PC-9 (cell line): Measurements from ENCODE around the gene CWH43. TPM values are rescaled to one million over a fixed set of nuclear protein-coding genes. Genes with fewer than 3 reads are reported as not detected.

Source experiments
- BruUV-seq: library from RNA; stranded (reverse); fragments of 400-500 nt; replicated peaks from 2 replicates; lab custom pipeline; 2021; lab: Mats Ljungman, UMichigan
- CTCF ChIA-PET: fragments of 300-600 bp; sonication (Branson Sonifier 250); formaldehyde crosslinking; loops from one replicate; lab custom pipeline; 2022; ENCODE audit warnings: antibody characterized with exemption; lab: Charles Lee
- POLR2A ChIA-PET: fragments of 300-600 bp; sonication (Branson Sonifier 250); formaldehyde crosslinking; loops from one replicate; lab custom pipeline; 2022; ENCODE audit warnings: antibody characterized with exemption; ENCODE audit not compliant: unreplicated experiment; lab: Charles Lee
- DNase-seq, 2 experiments: peaks; one replicate each; pipeline versions ENCODE4 v3.0.0 to v3.0.0-alpha.2; 2015 to 2022; ENCODE audit warnings: mixed read lengths in 1 of 2
- H2AFZ ChIP-seq: fragments of 200-600 bp; sonication (generic); 2 replicates; pipeline ENCODE4 v1.8.1; 2017; ENCODE audit warnings: antibody characterized with exemption
- H3F3A ChIP-seq: fragments of 200-600 bp; sonication (generic); 2 replicates; pipeline ENCODE4 v1.8.1; 2017; ENCODE audit warnings: antibody characterized with exemption, mild to moderate bottlenecking, low read depth; ENCODE audit not compliant: insufficient read depth
- H3K27ac ChIP-seq: fragments of 200-600 bp; sonication (generic); 2 replicates; pipeline ENCODE4 v1.6.1; 2016; ENCODE audit warnings: mixed run types
- H3K27me3 ChIP-seq: fragments of 200-600 bp; sonication (generic); 2 replicates; pipeline ENCODE4 v1.6.1; 2016; ENCODE audit warnings: low read depth, mixed run types; ENCODE audit not compliant: insufficient read depth
- H3K36me3 ChIP-seq: fragments of 200-600 bp; sonication (generic); 2 replicates; pipeline ENCODE4 v1.6.1; 2016; ENCODE audit warnings: low read depth, mixed run types
- H3K4me1 ChIP-seq: fragments of 200-600 bp; sonication (generic); replicated peaks from 2 replicates; pipeline ENCODE4 v1.6.1; 2016; ENCODE audit warnings: mixed run types; ENCODE audit not compliant: insufficient read depth
- H3K4me2 ChIP-seq: fragments of 200-600 bp; sonication (generic); 2 replicates; pipeline ENCODE4 v1.6.1; 2017; ENCODE audit warnings: mixed run types
- H3K4me3 ChIP-seq: fragments of 200-600 bp; sonication (generic); 2 replicates; pipeline ENCODE4 v1.6.1; 2016; ENCODE audit warnings: mixed run types
- H3K79me2 ChIP-seq: fragments of 200-600 bp; sonication (generic); 2 replicates; pipeline ENCODE4 v1.6.1; 2017; ENCODE audit warnings: low read depth, mixed run types
- H3K9me2 ChIP-seq: fragments of 200-600 bp; sonication (generic); 2 replicates; pipeline ENCODE4 v1.8.1; 2017; ENCODE audit warnings: mild to moderate bottlenecking; ENCODE audit not compliant: insufficient read depth
- H3K9me3 ChIP-seq: fragments of 200-600 bp; sonication (generic); 2 replicates; pipeline ENCODE4 v1.8.1; 2016; ENCODE audit warnings: low read depth; ENCODE audit not compliant: insufficient read depth
- H4K20me1 ChIP-seq: fragments of 200-600 bp; sonication (generic); 2 replicates; pipeline ENCODE4 v1.8.1; 2017; ENCODE audit not compliant: insufficient read depth
- CTCF ChIP-seq: fragments of 200-600 bp; sonication (generic); conservative IDR thresholded peaks from 2 replicates; pipeline ENCODE4 v1.6.1; 2017; ENCODE audit warnings: mixed run types, antibody characterized with exemption, mild to moderate bottlenecking, moderate library complexity
- EZH2 ChIP-seq: fragments of 200-600 bp; sonication (generic); IDR thresholded peaks from 2 replicates; pipeline ENCODE4 v1.8.0; 2017; ENCODE audit warnings: antibody characterized with exemption, low read depth
- intact Hi-C: fragments of 100-400 bp; cut with micrococcal nuclease; formaldehyde crosslinking; loops from one replicate; pipeline ENCODE4 v1.10.0; 2022; ENCODE audit not compliant: unreplicated experiment
- total RNA-seq: library from RNA; stranded (reverse); gene quantifications from 2 replicates; pipeline ENCODE4 v1.2.3, GENCODE V29; 2021

The CWH43 gene
- total RNA-seq, 1 experiment from 2014 or later: not detected

GRCh38 chr4:49036528-49036927 is 50.5 kb downstream of the CWH43 start:
- no peaks in the 10 kb centered on the region for H4K20me1 ChIP-seq
- H3K79me2 ChIP-seq: no peaks in the 10 kb centered on the region
- intact Hi-C loops: no loop called here
- H2AFZ ChIP-seq: no peak overlapping the region
- H3K4me2 ChIP-seq: no peak overlapping the region
- no peaks in the 10 kb centered on the region for H3F3A ChIP-seq
- H3K36me3 ChIP-seq: no peaks in the 10 kb centered on the region
- ChIA-PET POLR2A (no interaction called here), CTCF (no interaction called here)
- H3K9me2 ChIP-seq: no peaks in the 10 kb centered on the region
- no peaks in the 10 kb centered on the region for H3K9me3 ChIP-seq
- no TSS peak for BruUV-seq
- TF ChIP-seq EZH2: no peak
- TF ChIP-seq CTCF: no peak
- H3K27ac ChIP-seq: no peak overlapping the region
- no peak for DNase-seq
- H3K4me1 ChIP-seq: no peaks in the 10 kb centered on the region
- peaks cover 24% of the 10 kb centered on the region for H3K27me3 ChIP-seq
- H3K4me3 ChIP-seq: no peak overlapping the region

DNA sequence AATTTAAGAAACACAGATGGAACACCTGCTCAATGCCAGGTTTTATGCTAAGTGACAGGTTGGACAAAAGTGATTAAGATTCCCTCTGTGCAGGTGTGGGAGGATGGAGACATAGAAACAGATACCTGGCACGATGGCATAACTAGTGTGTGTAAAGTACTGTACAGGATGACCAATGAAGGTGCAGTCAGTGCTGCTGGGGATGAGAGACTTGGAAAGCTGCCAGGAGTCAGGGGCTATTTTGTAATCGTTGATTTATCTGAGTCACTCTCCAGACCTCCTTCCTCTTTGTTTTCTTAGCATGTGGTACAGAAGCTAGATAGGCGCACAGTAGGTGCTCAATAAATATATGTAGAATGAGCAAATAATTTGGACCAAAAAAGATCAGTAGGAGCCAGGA is 58.2 kb downstream of the CWH43 start:
- Histone ChIP-seq H3K9me2 (no peaks in the 10 kb centered on the region), H3K9me3 (no peaks in the 10 kb centered on the region), H4K20me1 (no peaks in the 10 kb centered on the region), H3F3A (no peaks in the 10 kb centered on the region), H3K4me3 (no peak overlapping the region), H2AFZ (no peak overlapping the region), H3K27ac (no peak overlapping the region), H3K79me2 (no peaks in the 10 kb centered on the region), H3K36me3 (no peaks in the 10 kb centered on the region), H3K4me2 (no peak overlapping the region), H3K4me1 (no peaks in the 10 kb centered on the region), H3K27me3 (peaks cover 2% of the 10 kb centered on the region; the same call in 1 of the 2 replicates)
- POLR2A ChIA-PET: no interaction called here
- DNase-seq: no peak
- no peak for TF ChIP-seq EZH2
- TF ChIP-seq CTCF: no peak
- no TSS peak for BruUV-seq
- intact Hi-C loops: no loop called here
- CTCF ChIA-PET: no interaction called here

GRCh38 chr4:49058306-49058705 is 72.2 kb downstream of the CWH43 start:
- H3K4me2 ChIP-seq: no peak overlapping the region
- H3K36me3 ChIP-seq: no peaks in the 10 kb centered on the region
- 0 out of 2 replicates have a peak, but pooled peaks cover 3% of the 10 kb centered on the region for H3K9me3 ChIP-seq
- no peaks in the 10 kb centered on the region for H3K9me2 ChIP-seq
- ChIA-PET POLR2A (no interaction called here), CTCF (no interaction called here)
- BruUV-seq: no TSS peak
- no peaks in the 10 kb centered on the region for H3K27me3 ChIP-seq
- H2AFZ ChIP-seq: no peak overlapping the region
- DNase-seq: no peak
- H3K79me2 ChIP-seq: no peaks in the 10 kb centered on the region
- H4K20me1 ChIP-seq: no peaks in the 10 kb centered on the region
- no peaks in the 10 kb centered on the region for H3F3A ChIP-seq
- TF ChIP-seq EZH2: no peak
- no peak for TF ChIP-seq CTCF
- H3K4me3 ChIP-seq: no peak overlapping the region
- H3K27ac ChIP-seq: no peak overlapping the region
- intact Hi-C loops: no loop called here
- no peaks in the 10 kb centered on the region for H3K4me1 ChIP-seq
